A549 (cell line): ENCODE measurements around the gene CCDC167. TPM values are rescaled to one million over a fixed set of nuclear protein-coding genes. Genes with fewer than 3 reads are reported as not detected.

Source experiments
- ATAC-seq, 2 experiments: fragments of 200-7000 bp in 1 of 2; fragments of >200 bp in 1 of 2; cut with Nextera tagmentation in 1 of 2; cut with Tn5 transposase in 1 of 2; 3 replicates each; pipeline versions ENCODE4 v1.8.0 to v1.9.1; 2018 to 2020; ENCODE audit warnings: mild to moderate bottlenecking in 1 of 2, moderate library complexity in 1 of 2
- CTCF ChIA-PET: fragments of 300-600 bp; sonication (Branson Sonifier 250); formaldehyde crosslinking; extraction: SDS; loops from one replicate; lab custom pipeline; 2021; ENCODE audit warnings: antibody characterized with exemption, inconsistent platforms; lab: Yijun Ruan, JAX
- POLR2A ChIA-PET: fragments of 350-600 bp; formaldehyde crosslinking; extraction: SDS; loops from one replicate; lab custom pipeline; 2021; ENCODE audit warnings: antibody characterized with exemption, inconsistent platforms; lab: Yijun Ruan, JAX
- DNase-seq, 2 experiments: peaks; one replicate each; pipeline versions ENCODE4 v3.0.0 to v3.0.0-alpha.2; 2011 to 2016; ENCODE audit warnings: low read depth in 1 of 2, low spot score in 1 of 2
- FAIRE-seq: peaks from 2 replicates; lab custom pipeline; 2011; peaks lifted over from hg19 to GRCh38; lab: Jason Lieb, UNC
- H3K27ac ChIP-seq, 2 experiments: fragments of >200 bp; sonication (Bioruptor Twin); formaldehyde crosslinking; 3 replicates each; pipeline ENCODE4 v1.5.1; 2016 to 2017
- H3K4me1 ChIP-seq: fragments of >200 bp; sonication (Bioruptor Twin); formaldehyde crosslinking; 3 replicates; pipeline ENCODE4 v1.6.1; 2016
- H3K4me2 ChIP-seq: fragments of >200 bp; sonication (Bioruptor Twin); formaldehyde crosslinking; 3 replicates; pipeline ENCODE4 v1.6.1; 2016
- H3K4me3 ChIP-seq: fragments of >200 bp; sonication (Bioruptor Twin); formaldehyde crosslinking; 3 replicates; pipeline ENCODE4 v1.5.1; 2016
- H3K9me3 ChIP-seq: fragments of >200 bp; sonication (Bioruptor Twin); formaldehyde crosslinking; 3 replicates; pipeline ENCODE4 v1.6.1; 2016
- CTCF ChIP-seq: fragments of >200 bp; sonication (Bioruptor Twin); formaldehyde crosslinking; IDR thresholded peaks from 3 replicates; pipeline ENCODE4 v1.5.1; 2016
- E2F6 ChIP-seq: IDR thresholded peaks from 2 replicates; pipeline ENCODE4 v1.6.1; 2012; ENCODE audit warnings: low read depth, borderline replicate concordance
- ELK1 ChIP-seq: fragments of 150-350 bp; IDR thresholded peaks from 2 replicates; pipeline ENCODE4 v1.6.1; 2014; ENCODE audit warnings: low read depth, mild to moderate bottlenecking, low read length
- ESRRA ChIP-seq: fragments of 150-350 bp; IDR thresholded peaks from 2 replicates; pipeline ENCODE4 v1.6.1; 2014; ENCODE audit warnings: mild to moderate bottlenecking, low read length, borderline replicate concordance
- FOSL2 ChIP-seq, 2 experiments: fragments of 450-650 bp in 1 of 2; fragments of >200 bp in 1 of 2; sonication (Bioruptor Twin) in 1 of 2; formaldehyde crosslinking; IDR thresholded peaks; 2 replicates each; pipeline versions ENCODE4 v1.5.0 to v1.6.1; 2016 to 2020; ENCODE audit warnings: mild to moderate bottlenecking in 1 of 2, moderate library complexity in 1 of 2
- GATA3 ChIP-seq: IDR thresholded peaks from 2 replicates; pipeline ENCODE4 v1.6.1; 2012; ENCODE audit warnings: borderline replicate concordance
- HEYL ChIP-seq: fragments of 250-450 bp; sonication (Bioruptor Pico); IDR thresholded peaks from 2 replicates; pipeline ENCODE4 v1.8.0; 2021; ENCODE audit warnings: mild to moderate bottlenecking, moderate library complexity
- HMGXB4 ChIP-seq: fragments of 250-450 bp; sonication (Bioruptor Pico); IDR thresholded peaks from 2 replicates; pipeline ENCODE4 v1.5.0; 2021; ENCODE audit warnings: mild to moderate bottlenecking, moderate library complexity, borderline replicate concordance
- HOXA7 ChIP-seq: fragments of 250-450 bp; sonication (Bioruptor Pico); IDR thresholded peaks from 2 replicates; pipeline ENCODE4 v1.5.0; 2020; ENCODE audit warnings: mild to moderate bottlenecking, moderate library complexity
- KDM5A ChIP-seq: fragments of 200-600 bp; sonication (generic); IDR thresholded peaks from 2 replicates; pipeline ENCODE4 v1.6.1; 2016; ENCODE audit warnings: antibody characterized with exemption, mild to moderate bottlenecking
- MAX ChIP-seq: IDR thresholded peaks from 2 replicates; pipeline ENCODE4 v1.6.1; 2012
- NR3C1 ChIP-seq: fragments of >200 bp; sonication (Bioruptor Twin); formaldehyde crosslinking; IDR thresholded peaks from 3 replicates; pipeline ENCODE4 v1.6.1; 2017
- POLR2AphosphoS2 ChIP-seq: conservative IDR thresholded peaks from 2 replicates; pipeline ENCODE4 v1.6.1; 2012; ENCODE audit warnings: low read length, improper control_type of control experiment, inconsistent platforms
- RARB ChIP-seq: fragments of 250-450 bp; sonication (Bioruptor Pico); IDR thresholded peaks from 2 replicates; pipeline ENCODE4 v1.8.0; 2021; ENCODE audit warnings: mild to moderate bottlenecking, moderate library complexity
- RCOR1 ChIP-seq: fragments of 150-350 bp; IDR thresholded peaks from 2 replicates; pipeline ENCODE4 v1.6.1; 2014; ENCODE audit warnings: antibody characterized with exemption, low read length, low read depth
- REST ChIP-seq: fragments of 200-600 bp; sonication (generic); IDR thresholded peaks from 2 replicates; pipeline ENCODE4 v1.6.1; 2016; ENCODE audit warnings: antibody characterized with exemption, mild to moderate bottlenecking, moderate library complexity
- RFX5 ChIP-seq: fragments of 450-650 bp; IDR thresholded peaks from 2 replicates; pipeline ENCODE4 v1.7.1; 2014; ENCODE audit warnings: antibody characterized with exemption, mild to moderate bottlenecking, moderate library complexity
- RNF2 ChIP-seq: fragments of 200-600 bp; sonication (generic); IDR thresholded peaks from 2 replicates; pipeline ENCODE4 v1.6.1; 2016; ENCODE audit warnings: low read depth, mild to moderate bottlenecking, antibody characterized with exemption, moderate library complexity, borderline replicate concordance
- SREBF2 ChIP-seq: fragments of 450-650 bp; IDR thresholded peaks from 2 replicates; pipeline ENCODE4 v1.6.1; 2014; ENCODE audit warnings: mild to moderate bottlenecking, moderate library complexity
- USF2 ChIP-seq: fragments of 450-650 bp; IDR thresholded peaks from 2 replicates; pipeline ENCODE4 v1.6.1; 2014; ENCODE audit warnings: antibody characterized with exemption
- WGBS: methylation state at CpG from one replicate; pipeline ENCODE4 v1.1.6; 2017; ENCODE audit errors: missing lambda C conversion rate; 5-methylcytosine and 5-hydroxymethylcytosine counted together
- polyA plus RNA-seq, 4 experiments: library from polyadenylated mRNA; depleted of rRNA in 3 of 4; stranded (reverse); fragments of >200 nt; fragmentation: RNase III in 1 of 4; extraction: RNeasy Plus Mini Kit Qiagen cat#74134 plus additional on column Dnase treatment in 1 of 4; gene quantifications; 2 replicates in 3 of 4; 3 replicates in 1 of 4; pipeline ENCODE4 v1.2.3, GENCODE V29; 2011 to 2017

Gene CCDC167
- polyA plus RNA-seq, 2 of the 4 experiments (the other 2 are of a cell fraction): 35.1 to 39.1 TPM

GRCh38 chr6:37539171-37540028, 39.7 kb upstream of the CCDC167 start:
- DNase-seq (no peak), ATAC-seq (no peak), FAIRE-seq (no peak)
- Histone ChIP-seq H3K4me1 (no peaks in the 10 kb centered on the region), H3K4me3 (no peak overlapping the region), H3K4me2 (no peak overlapping the region), H3K27ac (no peak overlapping the region), H3K9me3 (no peaks in the 10 kb centered on the region)
- CTCF ChIA-PET: interaction anchor here (0.9 to 7.9 kb wide), 17 partner anchors 9 to 166 kb away, joined by 3 to 72 read pairs (median 5); no protein-coding TSS in a partner anchor
- POLR2A ChIA-PET: no interaction called here
- TF ChIP-seq RARB: no peak
- TF ChIP-seq KDM5A: no peak
- TF ChIP-seq GATA3: no peak
- TF ChIP-seq SREBF2: no peak
- no peak for TF ChIP-seq NR3C1
- no peak for TF ChIP-seq USF2
- TF ChIP-seq REST: no peak
- TF ChIP-seq RCOR1: no peak
- no peak for TF ChIP-seq RNF2
- no peak for TF ChIP-seq ELK1
- no peak for TF ChIP-seq POLR2AphosphoS2
- TF ChIP-seq E2F6: no peak
- TF ChIP-seq MAX: no peak
- TF ChIP-seq RFX5: no peak
- no peak for TF ChIP-seq FOSL2 (IDR thresholded peaks at IDR 0.05)
- TF ChIP-seq FOSL2 (CRISPR knock-in tag; IDR thresholded peaks at IDR 0.05): no peak
- TF ChIP-seq ESRRA: no peak
- no peak for TF ChIP-seq CTCF
- no peak for TF ChIP-seq HOXA7
- TF ChIP-seq HEYL: no peak
- TF ChIP-seq HMGXB4 (CRISPR knock-in tag): no peak
- 73% methylated on average over 9 of the region's 9 CpGs for WGBS
